Muscle of back (tissue), 11 donors: Measurements from ENCODE around the gene FLYWCH1. TPM values are rescaled to one million over a fixed set of nuclear protein-coding genes. Genes with fewer than 3 reads are reported as not detected.

Source experiments
- DNase-seq, 3 donors: peaks; one replicate each; pipeline versions ENCODE4 v3.0.0 to v3.0.0-alpha.2; 2013
- polyA plus RNA-seq, 10 donors: library from polyadenylated mRNA; unstranded; fragments of 120-200 nt; gene quantifications; one replicate each; pipeline ENCODE4 v1.2.1, GENCODE V29; 2013; ENCODE audit not compliant: insufficient read length in 10 of 10

Gene FLYWCH1
- polyA plus RNA-seq, 10 donors = 10.7 to 25.3 (median 17.2) TPM

DNA sequence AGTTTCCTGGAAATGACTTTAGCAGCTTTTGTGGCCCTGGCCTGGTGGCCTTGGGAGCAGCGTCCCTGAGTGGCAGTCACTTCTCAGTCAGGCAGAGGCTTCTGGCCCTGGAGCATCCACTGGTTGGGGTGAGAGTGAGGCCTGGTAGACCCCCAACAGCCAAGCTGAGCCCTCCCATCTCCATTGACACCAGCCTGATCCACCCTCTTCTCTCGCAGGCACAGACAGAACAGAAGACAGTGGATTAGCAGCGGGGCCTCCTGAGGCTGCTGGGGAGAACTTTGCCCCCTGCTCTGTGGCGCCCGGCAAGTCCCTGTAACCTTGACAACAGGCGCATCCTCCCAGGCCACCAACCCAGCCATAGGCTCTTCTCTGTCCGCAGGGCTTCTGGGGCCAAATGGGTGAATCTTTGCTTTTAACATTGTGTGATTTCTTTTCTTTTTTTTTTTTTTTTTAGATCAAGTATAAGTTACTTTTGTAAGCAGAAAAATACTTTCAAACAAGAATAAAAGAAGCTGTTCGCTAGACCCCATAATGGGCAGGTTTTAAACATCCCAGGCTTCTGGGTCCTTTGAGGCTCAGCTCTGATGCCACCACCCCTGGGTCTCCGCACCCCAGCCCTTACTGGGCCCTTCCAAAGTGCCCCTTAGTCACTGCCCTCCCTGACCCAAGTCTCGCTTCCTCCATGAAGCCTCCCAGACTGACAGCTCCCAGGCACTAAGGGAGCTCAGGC lies 12.7 kb upstream of the FLYWCH1 start:
- no peak for DNase-seq

DNA sequence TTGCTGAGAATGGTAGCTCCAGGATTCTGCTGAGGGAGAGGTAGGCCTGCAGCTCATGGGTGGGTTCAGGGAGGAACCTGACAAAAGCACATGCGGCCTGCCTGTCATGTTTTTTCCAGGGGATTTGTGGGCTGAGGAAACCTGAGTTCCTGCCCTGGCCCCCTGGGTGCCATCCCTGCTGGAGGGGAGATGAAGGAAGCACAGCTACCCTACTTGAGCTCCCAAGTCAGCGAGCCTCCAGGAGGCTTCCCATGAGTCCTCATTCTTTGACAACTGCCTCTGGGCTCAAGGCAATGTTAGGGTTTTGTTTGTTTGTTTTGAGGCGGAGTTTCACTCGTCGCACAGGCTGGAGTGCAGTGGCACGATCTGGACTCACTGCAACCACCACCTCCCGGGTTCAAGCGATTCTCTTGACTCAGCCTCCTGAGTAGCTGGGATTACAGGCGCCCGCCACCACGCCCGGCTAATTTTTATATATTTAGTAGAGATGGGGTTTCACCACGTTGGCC lies 12.1 kb upstream of the FLYWCH1 start:
- no peak for DNase-seq

DNA sequence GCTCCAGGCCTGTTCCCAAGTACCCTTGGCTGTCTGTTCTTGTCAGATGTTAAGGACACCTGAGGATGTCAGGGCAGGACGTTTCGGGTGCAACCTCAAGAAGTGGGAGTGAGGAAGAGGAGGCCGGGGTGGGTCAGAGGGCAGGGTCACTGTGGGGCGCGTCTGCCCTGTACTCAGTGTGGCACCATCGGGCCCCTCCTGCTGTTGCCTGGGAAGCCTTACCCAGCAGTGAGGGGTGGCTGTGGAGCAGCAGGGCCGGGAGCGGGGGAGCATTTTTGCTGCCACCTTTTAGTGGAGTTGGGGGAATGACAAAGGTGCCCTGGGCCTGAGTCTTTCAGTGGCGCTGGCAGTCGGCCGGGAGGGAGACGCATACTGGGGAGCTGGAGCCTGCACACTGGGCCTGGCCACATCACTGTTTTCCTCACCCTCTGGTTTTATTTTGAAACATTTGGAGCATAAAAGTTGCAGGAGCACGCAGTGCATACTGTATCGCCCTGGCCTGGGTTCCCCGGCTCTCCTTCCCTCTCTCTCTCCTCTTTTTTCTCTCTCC lies 11.1 kb upstream of the FLYWCH1 start:
- DNase-seq = no peak

DNA sequence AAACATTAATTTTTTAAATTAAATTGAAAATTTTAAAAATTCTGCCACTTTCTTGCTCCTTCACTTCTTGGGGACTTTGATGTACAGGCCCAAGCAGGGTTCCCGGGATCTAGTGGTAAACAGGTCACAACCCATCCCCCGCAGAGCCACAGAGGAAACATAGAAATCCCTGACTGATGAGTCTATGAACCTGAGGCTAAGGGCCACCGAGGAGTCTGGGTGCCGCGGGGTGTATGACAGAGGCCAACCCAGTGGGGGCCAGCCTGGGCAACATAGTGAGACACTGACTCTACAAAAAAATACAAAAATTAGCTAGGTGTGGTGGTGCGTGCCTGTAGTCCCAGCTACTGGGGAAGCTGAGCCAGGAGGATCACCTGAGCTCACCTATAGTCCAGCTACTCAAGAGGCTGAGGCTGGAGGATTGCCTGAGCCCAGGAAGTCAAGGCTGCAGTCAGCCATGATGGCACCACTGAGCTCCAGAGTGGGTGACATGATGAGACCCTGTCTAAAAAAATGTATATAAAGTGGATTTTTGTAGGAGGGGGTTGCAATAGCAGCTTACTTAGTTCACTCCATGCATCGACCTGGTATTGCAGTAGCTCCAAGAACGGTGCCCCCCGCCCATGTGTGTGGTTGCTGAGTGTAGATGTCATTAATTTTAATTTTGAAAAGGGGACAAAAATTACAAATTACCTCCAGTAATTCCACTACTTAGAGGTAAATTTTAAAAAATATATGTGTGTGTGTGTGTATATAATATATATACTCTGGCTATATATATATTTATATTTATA lies 9.2 kb upstream of the FLYWCH1 start:
- DNase-seq = no peak

DNA sequence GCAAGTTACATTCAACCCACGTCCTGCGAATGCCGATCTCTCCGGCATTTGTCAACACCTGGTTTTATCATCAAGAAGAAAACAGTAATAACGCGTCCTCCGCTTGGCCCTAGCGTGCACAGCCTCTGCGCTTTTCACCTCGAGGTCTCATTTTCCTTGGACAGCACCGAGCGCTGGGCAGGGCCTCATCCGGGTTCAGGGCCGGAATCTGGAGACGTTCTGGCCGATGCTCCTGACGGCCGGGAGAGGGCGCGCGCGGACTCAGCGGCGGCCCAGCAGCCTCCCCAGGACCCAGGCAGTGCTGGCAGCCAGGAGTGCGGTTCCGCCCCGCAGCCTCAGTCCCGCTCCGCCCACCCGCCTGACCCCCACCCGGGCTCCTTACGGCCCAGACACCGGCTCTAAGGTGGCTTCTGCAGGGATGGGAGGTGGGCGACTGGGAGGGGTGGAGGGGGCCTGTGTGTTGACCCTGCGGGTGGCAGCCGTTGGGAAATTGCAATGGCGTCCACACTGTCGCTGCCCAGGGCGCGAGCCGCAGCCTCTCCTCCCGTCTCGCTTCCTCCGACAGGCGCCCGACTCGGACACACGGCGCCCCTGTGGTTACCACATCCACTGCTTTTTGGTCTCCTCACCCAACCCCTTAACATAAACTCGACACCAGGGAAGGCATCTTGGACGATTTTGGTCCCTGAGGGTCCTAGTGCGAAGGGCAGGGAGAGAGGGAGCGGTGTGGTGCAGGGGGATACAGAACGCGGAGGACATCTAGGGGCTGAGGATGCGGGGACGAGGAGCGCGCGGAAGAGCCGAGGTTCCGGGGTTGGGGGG lies 7.4 kb upstream of the FLYWCH1 start:
- DNase-seq = peak; percentile 84 to 96 (median 91)

DNA sequence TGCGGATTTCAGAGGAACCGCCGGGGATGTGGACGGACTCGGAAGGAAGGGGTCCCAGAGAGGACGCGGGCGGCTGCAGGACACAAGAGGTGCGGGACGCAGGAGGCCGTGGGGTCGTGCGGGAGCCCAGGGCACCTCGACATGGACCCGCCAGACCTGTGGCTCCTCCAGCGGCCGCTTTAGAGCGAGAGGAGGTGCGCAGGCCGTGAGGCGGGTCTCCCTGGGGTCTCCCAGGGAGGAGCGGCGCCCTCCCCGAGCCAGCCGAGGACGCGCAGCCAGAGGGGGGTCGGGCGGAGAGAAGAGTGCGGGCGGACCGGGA lies 6.8 kb upstream of the FLYWCH1 start:
- no peak for DNase-seq

DNA sequence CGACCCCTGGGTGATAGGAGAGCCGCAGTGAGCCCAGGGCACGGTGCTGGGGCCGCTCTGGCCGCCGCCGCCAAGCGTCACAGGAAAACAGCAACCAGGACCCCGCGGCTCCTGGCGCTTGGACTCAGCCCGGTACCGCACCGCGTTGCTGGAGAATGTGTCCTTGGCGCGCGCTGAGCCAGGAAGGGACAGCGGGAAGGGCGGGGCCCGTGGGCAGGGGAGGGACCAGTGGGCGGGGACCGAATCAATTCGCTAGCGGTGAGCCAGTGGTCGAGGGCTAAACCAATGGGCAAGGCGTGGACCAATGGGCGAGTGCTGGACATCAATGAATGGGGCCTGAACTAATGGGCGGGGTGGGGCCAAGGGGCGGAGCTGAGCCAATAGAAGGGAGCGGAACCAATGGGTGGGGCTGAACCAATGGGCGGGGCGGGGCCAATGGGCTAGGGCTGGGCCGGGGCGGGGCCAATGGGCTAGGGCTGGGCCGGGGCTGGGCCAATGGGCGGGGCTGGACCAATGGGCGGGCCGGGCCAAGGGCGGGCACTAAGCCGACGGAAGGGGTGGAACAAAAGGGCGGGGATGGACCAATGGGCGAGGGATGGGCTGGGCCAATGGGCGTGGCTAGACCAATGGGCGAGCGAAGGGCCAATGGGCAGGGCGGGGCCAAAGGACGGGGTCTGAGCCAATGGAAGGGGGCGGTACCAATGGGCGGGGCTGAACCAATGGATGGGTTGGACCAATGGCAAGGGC lies 6.3 kb upstream of the FLYWCH1 start:
- DNase-seq = peak; percentile 95 to 98 (median 97)

DNA sequence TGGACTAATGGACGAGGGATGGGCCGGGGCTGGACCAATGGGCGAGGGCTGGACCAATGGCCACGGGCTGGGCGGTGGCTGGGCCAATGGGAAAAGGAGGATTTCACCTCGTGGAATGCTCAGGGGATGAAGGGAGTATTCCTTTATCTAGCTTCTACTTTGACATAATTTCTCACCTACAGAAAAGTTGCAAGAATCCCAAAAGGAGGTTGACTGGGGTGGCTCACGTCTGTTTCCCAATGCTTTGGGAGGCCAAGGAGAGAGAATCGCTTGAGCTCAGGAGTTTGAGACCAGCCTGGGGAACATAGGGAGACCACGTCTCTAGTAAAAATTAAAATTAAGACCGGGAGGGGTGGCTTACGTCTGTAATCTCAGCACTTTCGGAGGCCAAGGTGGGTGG lies 5.7 kb upstream of the FLYWCH1 start:
- no peak for DNase-seq

DNA sequence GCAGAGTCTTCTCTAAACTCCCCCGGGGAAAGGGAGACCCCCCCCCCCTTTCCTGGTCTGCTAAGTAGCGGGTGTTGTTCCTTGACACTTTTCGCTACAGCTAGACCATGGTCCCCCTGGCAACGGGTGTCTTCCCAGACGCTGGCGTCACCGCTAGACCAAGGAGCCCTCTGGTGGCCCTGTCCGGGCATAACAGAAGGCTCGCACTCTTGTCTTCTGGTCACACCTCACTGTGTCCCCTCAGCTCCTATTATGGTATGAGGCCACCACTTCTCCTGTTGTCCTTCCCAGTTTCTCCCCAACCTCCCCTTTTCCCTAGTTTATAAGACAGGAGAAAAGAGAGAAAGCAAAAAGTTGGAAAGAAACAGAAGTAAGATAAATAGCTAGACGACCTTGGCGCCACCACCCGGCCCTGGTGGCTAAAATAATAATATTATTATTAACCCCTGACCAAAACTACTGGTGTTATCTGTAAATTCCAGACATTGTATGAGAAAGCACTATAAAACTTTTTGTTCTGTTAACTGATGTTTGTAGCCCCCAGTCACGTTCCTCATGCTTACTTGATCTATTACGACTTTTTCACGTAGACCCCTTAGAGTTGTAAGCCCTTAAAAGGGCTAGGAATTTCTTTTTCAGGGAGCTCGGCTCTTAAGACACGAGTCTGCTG lies 4.5 kb upstream of the FLYWCH1 start:
- DNase-seq = peak in 2 of 3 donors; percentile 56 to 74

DNA sequence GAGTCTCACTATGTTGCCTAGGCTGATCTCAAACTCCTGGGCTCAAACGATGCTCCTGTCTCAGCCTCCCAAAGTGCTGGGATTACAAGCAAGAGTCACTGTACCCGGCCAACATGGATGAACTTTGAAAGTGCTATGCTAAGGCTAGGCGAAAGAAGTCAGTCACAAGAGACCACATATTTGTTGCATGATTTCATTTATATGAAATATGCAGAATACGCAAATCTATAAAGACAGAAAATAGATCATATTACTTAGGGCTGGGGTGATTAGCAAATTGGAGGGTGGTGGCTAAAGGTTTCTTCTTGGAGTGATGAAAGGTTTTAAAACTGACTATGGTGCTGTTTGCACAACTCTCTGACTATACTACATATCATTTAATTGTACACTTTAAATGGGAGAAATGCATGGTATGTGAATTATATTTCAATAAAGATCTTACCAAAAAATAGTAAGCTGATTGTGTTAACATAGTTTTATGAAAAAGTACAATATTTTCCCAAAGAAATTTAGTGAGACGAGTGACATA lies 1.2 kb upstream of the FLYWCH1 start:
- DNase-seq = no peak

DNA sequence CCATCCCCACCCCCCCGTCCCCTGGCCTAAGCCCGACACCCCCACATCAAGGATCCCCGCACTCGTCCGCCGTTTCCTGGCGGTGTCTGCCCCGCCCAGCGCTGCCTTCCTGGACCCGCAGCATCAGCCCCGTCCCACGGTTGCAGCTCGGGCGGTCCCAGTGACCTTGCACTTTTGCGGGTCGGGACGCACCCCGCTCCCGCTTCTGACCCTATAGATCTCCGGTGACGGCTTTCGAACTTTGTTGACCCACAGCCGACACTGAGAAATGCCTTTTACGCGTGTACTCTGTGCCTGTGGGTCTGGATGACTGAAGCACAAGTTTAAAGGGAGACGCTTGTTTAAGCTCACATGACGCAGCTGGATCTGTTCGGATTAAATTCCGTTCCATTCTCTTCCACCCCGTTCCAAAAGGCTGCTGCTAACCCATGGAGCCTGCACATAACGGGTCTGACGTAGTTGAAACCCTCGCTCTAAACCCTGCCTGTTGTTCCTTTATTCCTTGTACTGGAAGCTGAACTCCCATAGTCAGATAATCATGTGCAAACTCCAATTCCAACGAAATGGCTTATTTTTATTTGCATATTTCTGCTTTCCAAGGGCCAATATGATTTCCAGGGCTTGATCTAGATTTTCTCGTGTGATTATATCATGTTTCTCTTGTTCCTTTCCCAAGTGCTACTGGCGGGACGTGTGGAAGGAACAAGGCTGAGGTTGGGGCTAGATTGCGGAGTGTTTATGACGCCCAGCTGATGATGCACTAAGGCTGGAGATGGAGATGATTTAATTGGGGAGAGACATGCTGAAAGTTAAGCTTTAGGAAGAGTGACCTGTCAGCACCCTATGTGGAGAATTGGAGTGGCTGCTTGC lies 834 bp downstream of the FLYWCH1 start:
- DNase-seq = peak; percentile 53 to 84 (median 64)

DNA sequence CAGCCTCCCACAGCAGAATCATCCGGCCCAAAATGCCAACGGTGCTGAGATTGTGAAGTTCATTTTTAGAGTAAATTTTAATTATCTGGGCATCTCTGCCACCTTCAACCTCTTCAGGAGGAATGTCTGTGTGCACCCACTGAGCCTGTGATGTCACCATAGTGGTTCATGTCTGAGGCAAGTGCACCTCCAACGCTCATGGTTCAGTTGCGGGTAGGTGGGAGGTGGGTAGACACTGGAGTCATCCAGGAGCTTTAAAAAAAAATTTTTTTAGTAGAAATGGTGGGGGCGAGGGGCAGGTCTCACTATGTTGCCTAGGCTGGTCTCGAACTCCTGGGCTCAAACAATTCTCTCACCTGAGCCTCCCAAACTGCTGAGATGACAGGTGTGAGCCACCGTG lies 1.9 kb downstream of the FLYWCH1 start:
- no peak for DNase-seq

DNA sequence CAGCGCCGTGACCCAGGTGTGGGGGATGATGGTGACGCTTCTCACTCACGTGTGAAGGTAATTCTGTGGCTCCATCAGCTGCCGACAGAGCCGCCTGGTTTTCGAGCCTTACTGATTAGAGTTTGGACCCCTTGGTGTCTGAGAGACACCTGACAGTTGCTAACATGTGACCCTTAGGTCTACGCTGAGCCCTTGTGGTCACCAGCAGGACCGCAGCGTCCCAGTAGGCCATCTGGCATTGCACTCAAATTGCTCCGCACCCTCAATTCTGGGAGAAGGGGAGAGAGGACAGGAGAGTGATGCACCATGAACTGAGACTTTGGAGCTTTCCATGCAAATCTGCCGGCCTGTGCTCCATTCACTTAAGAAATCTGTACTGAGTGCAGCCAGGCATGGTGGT lies 2.5 kb downstream of the FLYWCH1 start:
- no peak for DNase-seq

DNA sequence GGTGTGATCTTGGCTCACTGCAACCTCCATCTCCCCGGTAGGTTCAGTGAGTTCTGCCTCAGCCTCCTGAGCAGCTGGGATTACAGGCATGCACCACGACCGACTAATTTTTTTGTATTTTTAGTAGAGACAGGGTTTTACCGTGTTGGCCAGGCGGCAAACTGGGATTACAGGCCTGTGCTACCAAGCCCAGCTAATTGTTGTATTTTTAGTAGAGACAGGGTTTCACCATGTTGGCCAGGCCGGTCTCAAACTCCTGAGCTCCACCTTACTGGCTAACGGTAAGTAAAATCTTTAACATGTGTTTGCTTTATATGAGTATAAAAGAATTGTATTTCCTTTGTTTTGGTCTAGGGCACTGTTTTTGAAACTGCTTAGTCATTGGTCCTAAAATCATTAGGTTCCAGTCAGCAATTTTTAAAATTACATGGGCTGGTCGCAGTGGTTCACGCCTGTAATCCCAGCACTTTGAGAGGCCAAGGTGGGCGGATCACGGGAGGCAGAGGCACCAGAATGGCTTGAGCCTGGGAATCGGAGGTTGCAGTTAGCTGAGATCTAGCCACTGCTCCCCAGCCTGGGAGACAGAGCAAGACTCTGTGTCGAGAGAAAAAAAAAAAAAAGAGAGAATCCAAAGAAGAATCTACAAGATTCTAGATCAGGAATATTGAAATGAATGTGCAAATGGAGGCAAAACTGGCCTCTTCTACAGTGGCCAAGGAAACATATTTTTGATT lies 3.6 kb downstream of the FLYWCH1 start:
- no peak for DNase-seq

DNA sequence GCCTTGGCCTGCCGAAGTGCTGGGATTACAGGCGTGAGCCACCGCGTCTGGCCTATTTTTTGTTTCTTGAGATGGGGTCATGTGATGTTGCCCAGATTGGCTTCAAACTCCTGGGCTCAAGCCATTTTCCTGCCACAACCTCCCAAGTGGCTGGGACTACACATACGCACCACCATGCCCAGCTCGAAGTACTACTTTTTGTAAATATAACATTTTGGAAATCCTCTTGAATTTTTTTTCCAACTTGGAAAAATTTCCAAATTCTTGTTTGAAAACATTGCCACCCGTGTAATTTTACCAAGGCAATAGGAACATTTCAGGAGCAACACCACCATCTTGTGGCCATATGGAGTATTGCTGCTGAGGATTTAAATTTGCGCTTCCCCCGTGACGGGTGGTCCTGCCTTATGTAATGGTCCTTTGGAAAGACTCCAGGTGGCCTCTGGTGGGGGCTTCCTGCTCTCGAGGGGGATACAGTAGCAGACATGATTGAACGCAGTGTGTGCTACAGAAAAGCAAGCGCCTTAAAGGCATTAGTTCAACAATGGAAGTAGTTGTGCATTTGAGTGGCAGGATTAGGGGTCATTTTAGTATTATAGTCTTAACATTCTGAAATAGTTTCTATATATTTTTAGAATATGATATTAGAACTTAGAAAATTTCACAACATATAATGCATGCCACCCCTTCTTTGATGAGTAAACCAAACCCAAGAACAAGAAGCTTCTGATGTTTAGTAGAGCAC lies 8.0 kb downstream of the FLYWCH1 start:
- peak; percentile 60 to 88 (median 73) for DNase-seq

DNA sequence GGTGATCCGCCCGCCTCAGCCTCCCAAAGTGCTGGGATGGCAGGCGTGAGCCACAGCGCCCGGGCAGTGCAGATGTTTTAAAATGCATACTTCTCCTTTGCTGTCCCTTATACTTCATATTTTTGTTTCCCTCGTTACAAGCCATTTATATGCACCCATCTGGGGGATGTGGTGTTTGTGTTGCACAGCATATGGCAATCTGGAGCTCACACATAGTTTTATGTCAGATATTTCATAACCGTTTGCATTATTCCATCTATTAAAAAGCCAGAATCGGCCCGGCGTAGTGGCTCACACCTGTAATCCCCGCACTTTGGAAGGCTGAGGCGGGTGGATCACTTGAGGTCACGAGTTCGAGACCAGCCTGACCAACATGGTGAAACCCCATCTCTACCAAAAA lies 11.8 kb downstream of the FLYWCH1 start:
- DNase-seq = no peak

DNA sequence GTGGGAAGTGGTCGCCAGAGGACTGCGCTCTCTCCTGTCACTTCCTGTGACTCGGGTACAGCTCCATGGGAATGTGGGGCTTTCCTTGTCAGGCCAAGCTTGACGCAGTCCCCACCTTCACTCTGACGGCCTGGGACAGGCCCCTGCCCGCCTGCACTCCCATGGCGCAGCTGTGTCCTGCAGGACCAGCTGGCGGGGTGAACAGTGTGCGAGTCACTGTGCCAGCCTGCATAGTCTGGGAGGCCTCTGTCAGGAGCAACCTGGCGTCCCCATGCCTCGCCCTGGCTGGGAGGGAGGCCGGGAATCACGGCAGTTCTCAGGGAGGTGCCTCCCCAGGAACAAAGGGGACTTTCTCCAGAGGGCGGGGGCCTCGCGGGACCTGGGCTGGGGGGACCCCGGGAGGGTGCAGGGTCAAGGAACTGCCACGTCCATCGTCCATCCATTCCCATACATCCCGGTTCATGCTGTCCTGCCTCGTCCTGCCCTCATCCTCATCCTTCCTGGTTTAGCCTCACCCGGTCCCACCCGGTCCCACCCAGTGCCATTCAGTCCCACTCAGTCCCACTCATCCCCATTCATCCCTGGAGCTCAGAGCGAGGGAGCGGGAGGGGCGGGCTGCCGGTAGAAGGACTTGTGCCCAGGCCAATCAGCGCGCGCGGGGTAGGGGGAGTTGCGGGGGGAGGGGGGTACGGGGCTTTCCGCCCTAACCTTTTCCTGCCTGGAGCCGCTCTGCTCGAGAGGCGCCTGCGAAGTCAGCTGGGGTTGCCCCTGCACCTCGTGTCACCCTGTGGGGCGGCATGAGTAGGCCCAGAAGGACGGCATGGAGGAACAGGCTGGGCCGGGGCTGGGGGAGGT lies 13.4 kb downstream of the FLYWCH1 start:
- no peak for DNase-seq
